Naive thymus-derived CD4-positive, alpha-beta T cell (primary cell): ENCODE results near the gene NHLH1. TPM values are rescaled to one million over a fixed set of nuclear protein-coding genes. Genes with fewer than 3 reads are reported as not detected.
A peak's percentile ranks its signal among the peaks of the same experiment; 100 is the strongest.

Experiments
- ATAC-seq: fragments of 150-1000 bp; cut with Tn5 transposase; 2 replicates; pipeline ENCODE4 v1.10.0; 2021; ENCODE audit warnings: mild to moderate bottlenecking, moderate library complexity
- CTCF ChIA-PET: fragments of 350-600 bp; sonication (Branson Sonifier 250); formaldehyde crosslinking; loops from one replicate; lab custom pipeline; 2021; ENCODE audit warnings: antibody characterized with exemption; lab: Charles Lee
- POLR2A ChIA-PET: fragments of 350-600 bp; sonication (Branson Sonifier 250); formaldehyde crosslinking; loops from one replicate; lab custom pipeline; 2021; ENCODE audit warnings: antibody characterized with exemption, inconsistent platforms; lab: Charles Lee
- DNase-seq, 9 donors: peaks; one replicate each; pipeline versions ENCODE4 v3.0.0 to v3.0.0-alpha.2; 2020 to 2022; ENCODE audit warnings: mixed read lengths in 1 of 9
- H3K27ac ChIP-seq: one replicate; pipeline ENCODE4 v1.7.0; 2013; ENCODE audit warnings: mild to moderate bottlenecking, low read depth, low read length, moderate library complexity
- H3K27me3 ChIP-seq, 2 donors: one replicate each; pipeline ENCODE4 v1.7.0; 2013; ENCODE audit warnings: low read length in 2 of 2, mild to moderate bottlenecking in 2 of 2, moderate library complexity in 2 of 2; ENCODE audit not compliant: control insufficient read depth in 2 of 2, insufficient read depth in 2 of 2
- H3K36me3 ChIP-seq, 3 experiments: 1 replicate in 2 of 3; 2 replicates in 1 of 3; pipeline ENCODE4 v1.7.0; 2013; ENCODE audit warnings: low read length in 3 of 3, mild to moderate bottlenecking in 3 of 3, moderate library complexity in 1 of 3; ENCODE audit not compliant: insufficient read depth in 3 of 3, control insufficient read depth in 2 of 3
- H3K4me1 ChIP-seq, 2 donors: one replicate each; pipeline ENCODE4 v1.7.0; 2013; ENCODE audit warnings: low read length in 2 of 2, mild to moderate bottlenecking in 2 of 2, moderate library complexity in 1 of 2; ENCODE audit not compliant: control insufficient read depth in 2 of 2, insufficient read depth in 2 of 2
- H3K4me3 ChIP-seq: 2 replicates; pipeline ENCODE4 v1.7.0; 2013; ENCODE audit warnings: mild to moderate bottlenecking, low read length
- H3K9me3 ChIP-seq, 3 experiments: 1 replicate in 2 of 3; 2 replicates in 1 of 3; pipeline ENCODE4 v1.7.0; 2013; ENCODE audit warnings: low read length in 3 of 3; ENCODE audit not compliant: control insufficient read depth in 2 of 3
- H3K27ac Mint-ChIP-seq, 9 donors: one replicate each; pipeline ENCODE4 v1.8.0; 2020 to 2022; ENCODE audit warnings: mixed read lengths in 9 of 9, mild to moderate bottlenecking in 8 of 9, moderate library complexity in 5 of 9, inconsistent platforms in 2 of 9
- H3K27me3 Mint-ChIP-seq, 5 donors: one replicate each; pipeline ENCODE4 v1.8.0; 2021 to 2022; ENCODE audit warnings: mixed read lengths in 5 of 5, mild to moderate bottlenecking in 1 of 5
- H3K36me3 Mint-ChIP-seq, 5 donors: one replicate each; pipeline ENCODE4 v1.8.0; 2020 to 2022; ENCODE audit warnings: mixed read lengths in 5 of 5, mild to moderate bottlenecking in 3 of 5, inconsistent platforms in 1 of 5
- H3K4me1 Mint-ChIP-seq, 7 donors: one replicate each; pipeline ENCODE4 v1.8.0; 2020 to 2022; ENCODE audit warnings: mixed read lengths in 7 of 7, mild to moderate bottlenecking in 3 of 7, inconsistent platforms in 1 of 7
- H3K4me3 Mint-ChIP-seq, 10 donors: one replicate each; pipeline ENCODE4 v1.8.0; 2020 to 2022; ENCODE audit warnings: mild to moderate bottlenecking in 10 of 10, mixed read lengths in 10 of 10, moderate library complexity in 6 of 10, inconsistent platforms in 2 of 10
- H3K9me3 Mint-ChIP-seq, 11 donors: one replicate each; pipeline ENCODE4 v1.8.0; 2020 to 2022; ENCODE audit warnings: mixed read lengths in 11 of 11, mild to moderate bottlenecking in 4 of 11, inconsistent platforms in 1 of 11, moderate library complexity in 1 of 11
- intact Hi-C, 2 donors: fragments of 100-400 bp; cut with micrococcal nuclease; formaldehyde crosslinking; loops; one replicate each; pipeline ENCODE4 v1.15.1; 2023
- polyA plus RNA-seq, 2 donors: library from polyadenylated mRNA; unstranded; fragments of 300-500 nt; fragmentation: Illumina TruSeq; gene quantifications; one replicate each; pipeline ENCODE4 v1.2.3, GENCODE V29; 2021
- total RNA-seq, 6 experiments: library from RNA in 5 of 6; stranded (reverse) in 5 of 6; gene quantifications; 1 replicate in 5 of 6; 2 replicates in 1 of 6; pipeline ENCODE4 v1.2.3 and lab custom pipeline; 2021 to 2026

The NHLH1 gene
- total and polyA plus RNA-seq, 7 experiments from 2014 or later = 0.11 to 0.58 (median 0.42) TPM; not detected in 2

DNA sequence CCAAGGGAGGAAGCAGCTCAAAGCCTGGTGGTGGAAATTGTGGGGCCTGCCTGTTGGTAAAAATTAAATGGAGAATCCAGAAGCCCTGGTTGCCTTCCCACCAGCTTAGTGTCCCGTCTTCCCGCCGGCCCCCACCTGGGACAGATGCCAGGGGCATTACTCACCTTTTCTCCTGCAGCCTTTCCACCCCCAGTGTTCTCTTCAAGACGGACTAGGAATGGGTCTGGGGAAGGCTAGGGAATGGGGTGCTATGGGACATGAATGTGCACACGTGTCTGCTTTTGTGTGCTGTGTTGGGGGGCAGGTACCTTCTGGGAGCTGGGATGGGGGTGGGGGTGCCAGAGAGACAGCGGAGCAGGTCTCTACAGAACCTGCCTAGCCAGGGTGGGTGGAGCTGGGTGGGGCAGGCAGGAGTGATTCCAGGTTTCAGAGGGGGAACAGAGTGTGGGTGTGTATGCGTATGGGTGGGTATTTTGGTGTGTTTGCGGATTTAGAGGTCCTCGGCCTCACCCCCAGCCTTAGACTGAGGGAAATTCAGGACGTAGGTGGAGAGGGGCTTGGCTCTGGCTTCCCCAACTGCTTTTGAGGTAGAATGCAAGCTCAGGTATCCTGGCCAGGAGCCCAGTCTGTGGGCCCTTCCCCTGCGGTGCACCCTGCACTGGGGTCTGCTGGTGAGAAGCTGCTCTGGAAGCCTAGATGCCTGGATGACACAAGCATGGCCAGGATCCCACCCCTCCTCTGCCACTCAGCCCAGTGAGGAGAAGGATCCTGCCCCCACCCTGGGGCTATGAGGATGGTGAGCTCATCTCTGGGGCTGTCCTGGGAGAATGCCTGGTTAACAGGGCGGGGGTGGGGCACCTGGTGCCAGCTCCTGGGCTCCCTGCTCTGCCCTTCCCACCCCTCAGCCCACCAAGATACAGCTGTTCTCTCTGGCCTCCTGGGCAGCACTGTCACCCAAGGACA, 41.2 kb downstream of the NHLH1 start:
- ChIA-PET CTCF (interaction anchor here (0.6 kb wide), 1 partner anchor 307 kb away, joined by 3 read pairs; no protein-coding TSS in a partner anchor), POLR2A (interaction anchor here (1.2 kb wide), 1 partner anchor 16 kb away, joined by 3 read pairs; no protein-coding TSS in a partner anchor)
- Mint-ChIP-seq H3K9me3 (no peaks in the 10 kb centered on the region), H3K4me1 (peaks cover 0 to 2% (median 0%) of the 10 kb centered on the region in 7 donors), H3K36me3 (no peaks in the 10 kb centered on the region), H3K27ac (no peak overlapping the region), H3K4me3 (no peak overlapping the region), H3K27me3 (peaks cover 0 to 21% (median 0%) of the 10 kb centered on the region in 5 donors)
- H3K4me1 ChIP-seq = no peaks in the 10 kb centered on the region
- no peak overlapping the region for H3K27ac ChIP-seq
- H3K27me3 ChIP-seq = no peaks in the 10 kb centered on the region
- no peaks in the 10 kb centered on the region for H3K9me3 ChIP-seq
- intact Hi-C loops = no loop called here
- no peak overlapping the region for H3K4me3 ChIP-seq
- no peaks in the 10 kb centered on the region for H3K36me3 ChIP-seq
- ATAC-seq (no peak), DNase-seq (no peak)

DNA sequence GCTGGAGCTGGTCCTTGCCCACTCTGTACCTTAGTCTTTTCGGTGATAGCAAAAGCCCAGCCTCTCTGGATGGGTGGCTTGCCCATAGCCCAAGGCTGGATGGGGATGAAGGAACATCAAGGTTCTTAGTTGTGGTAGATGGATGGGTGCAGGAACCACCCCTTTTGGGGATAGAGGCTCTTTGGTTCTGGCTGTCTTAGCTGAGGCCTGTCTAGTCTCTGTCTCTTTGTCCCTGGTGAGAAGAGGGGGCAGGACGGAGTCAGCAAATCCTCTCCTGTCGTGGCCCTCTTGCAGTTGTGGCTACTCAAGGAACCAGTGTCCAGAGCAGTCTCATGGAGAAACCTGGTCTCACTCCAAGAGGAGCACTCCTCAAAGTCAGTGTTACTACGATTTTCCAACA, 42.0 kb downstream of the NHLH1 start:
- ATAC-seq (no peak), DNase-seq (no peak)
- Histone ChIP-seq H3K36me3 (no peaks in the 10 kb centered on the region), H3K27ac (no peak overlapping the region), H3K27me3 (no peaks in the 10 kb centered on the region), H3K4me1 (no peaks in the 10 kb centered on the region), H3K4me3 (no peak overlapping the region), H3K9me3 (no peaks in the 10 kb centered on the region)
- Mint-ChIP-seq H3K4me3 (no peak overlapping the region), H3K4me1 (peaks cover 0 to 2% (median 0%) of the 10 kb centered on the region in 7 donors), H3K27ac (no peak overlapping the region), H3K9me3 (no peaks in the 10 kb centered on the region), H3K27me3 (peaks cover 0 to 19% (median 0%) of the 10 kb centered on the region in 5 donors), H3K36me3 (no peaks in the 10 kb centered on the region)
- ChIA-PET POLR2A (no interaction called here), CTCF (interaction anchor here (0.6 kb wide), 1 partner anchor 308 kb away, joined by 3 read pairs; no protein-coding TSS in a partner anchor)
- intact Hi-C loops = no loop called here

DNA sequence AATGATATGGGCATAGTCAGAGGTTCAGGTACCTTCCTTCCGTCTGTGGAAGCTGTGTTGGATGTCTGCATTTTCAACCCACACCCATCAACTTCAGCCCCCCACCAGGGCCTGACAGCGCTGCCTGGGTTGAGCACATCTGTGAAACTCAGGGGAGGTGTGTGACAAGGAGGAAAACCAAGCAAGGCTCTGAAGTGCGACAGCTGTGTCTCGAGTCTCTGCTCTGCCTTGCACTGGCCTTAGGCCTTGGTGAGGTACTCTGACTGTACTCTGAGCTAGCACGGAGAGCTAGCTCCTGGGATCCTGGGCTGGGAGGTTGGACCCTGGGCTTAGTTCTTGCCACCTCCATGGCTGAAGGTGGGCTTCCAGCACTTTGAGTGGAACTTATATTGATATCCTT, 42.6 kb downstream of the NHLH1 start:
- ChIA-PET CTCF (interaction anchor here (0.8 kb wide), 1 partner anchor 542 kb away, joined by 3 read pairs; no protein-coding TSS in a partner anchor), POLR2A (no interaction called here)
- H3K4me1 Mint-ChIP-seq = peaks cover 0 to 2% (median 0%) of the 10 kb centered on the region in 7 donors
- Histone ChIP-seq H3K27me3 (no peaks in the 10 kb centered on the region), H3K4me1 (no peaks in the 10 kb centered on the region), H3K4me3 (no peak overlapping the region), H3K27ac (no peak overlapping the region), H3K36me3 (no peaks in the 10 kb centered on the region), H3K9me3 (no peaks in the 10 kb centered on the region)
- no peaks in the 10 kb centered on the region for H3K9me3 Mint-ChIP-seq
- H3K27ac Mint-ChIP-seq = no peak overlapping the region
- peaks cover 0 to 16% (median 0%) of the 10 kb centered on the region in 5 donors for H3K27me3 Mint-ChIP-seq
- intact Hi-C loops = no loop called here
- no peak for DNase-seq
- no peak for ATAC-seq
- no peak overlapping the region for H3K4me3 Mint-ChIP-seq
- no peaks in the 10 kb centered on the region for H3K36me3 Mint-ChIP-seq

DNA sequence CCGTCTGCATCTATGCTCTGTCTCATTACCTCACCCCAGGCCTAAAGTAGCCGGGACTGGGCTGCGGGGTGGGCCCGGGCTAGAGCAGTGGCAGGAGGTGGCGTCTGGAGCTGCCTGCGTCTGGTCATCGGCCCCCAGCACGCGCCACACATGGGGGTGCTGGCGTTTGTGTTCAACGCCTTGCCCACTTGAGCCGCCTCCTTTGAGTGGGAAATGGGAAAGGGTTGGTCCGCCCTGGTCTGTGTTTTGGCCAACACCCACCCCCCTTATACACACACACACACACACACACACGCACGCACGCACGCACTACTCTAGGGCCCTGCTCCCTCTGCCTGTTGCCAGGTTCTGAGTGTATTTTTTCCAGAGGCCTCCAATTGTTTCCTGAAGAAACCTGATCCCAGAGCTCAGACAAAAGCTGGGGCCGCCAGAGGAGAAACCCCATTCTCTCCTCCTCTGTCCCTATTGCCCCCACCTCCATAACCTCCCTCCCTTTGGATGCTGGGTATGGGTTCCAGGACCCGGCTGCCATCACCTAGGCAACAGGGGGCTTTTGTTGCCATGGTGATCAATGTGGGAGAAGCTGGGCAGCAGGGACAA, 43.6 kb downstream of the NHLH1 start:
- peaks cover 0 to 2% (median 0%) of the 10 kb centered on the region in 7 donors for H3K4me1 Mint-ChIP-seq
- H3K9me3 Mint-ChIP-seq = no peaks in the 10 kb centered on the region
- no peak overlapping the region for H3K27ac Mint-ChIP-seq
- H3K9me3 ChIP-seq = no peaks in the 10 kb centered on the region
- intact Hi-C loops = no loop called here
- POLR2A ChIA-PET = no interaction called here
- DNase-seq (no peak), ATAC-seq (no peak)
- H3K27ac ChIP-seq = no peak overlapping the region
- no peak overlapping the region for H3K4me3 Mint-ChIP-seq
- H3K36me3 ChIP-seq = no peaks in the 10 kb centered on the region
- H3K27me3 Mint-ChIP-seq = peaks cover 0 to 15% (median 0%) of the 10 kb centered on the region in 5 donors
- no peaks in the 10 kb centered on the region for H3K36me3 Mint-ChIP-seq
- no peaks in the 10 kb centered on the region for H3K27me3 ChIP-seq
- CTCF ChIA-PET = no interaction called here
- no peak overlapping the region for H3K4me3 ChIP-seq
- no peaks in the 10 kb centered on the region for H3K4me1 ChIP-seq

DNA sequence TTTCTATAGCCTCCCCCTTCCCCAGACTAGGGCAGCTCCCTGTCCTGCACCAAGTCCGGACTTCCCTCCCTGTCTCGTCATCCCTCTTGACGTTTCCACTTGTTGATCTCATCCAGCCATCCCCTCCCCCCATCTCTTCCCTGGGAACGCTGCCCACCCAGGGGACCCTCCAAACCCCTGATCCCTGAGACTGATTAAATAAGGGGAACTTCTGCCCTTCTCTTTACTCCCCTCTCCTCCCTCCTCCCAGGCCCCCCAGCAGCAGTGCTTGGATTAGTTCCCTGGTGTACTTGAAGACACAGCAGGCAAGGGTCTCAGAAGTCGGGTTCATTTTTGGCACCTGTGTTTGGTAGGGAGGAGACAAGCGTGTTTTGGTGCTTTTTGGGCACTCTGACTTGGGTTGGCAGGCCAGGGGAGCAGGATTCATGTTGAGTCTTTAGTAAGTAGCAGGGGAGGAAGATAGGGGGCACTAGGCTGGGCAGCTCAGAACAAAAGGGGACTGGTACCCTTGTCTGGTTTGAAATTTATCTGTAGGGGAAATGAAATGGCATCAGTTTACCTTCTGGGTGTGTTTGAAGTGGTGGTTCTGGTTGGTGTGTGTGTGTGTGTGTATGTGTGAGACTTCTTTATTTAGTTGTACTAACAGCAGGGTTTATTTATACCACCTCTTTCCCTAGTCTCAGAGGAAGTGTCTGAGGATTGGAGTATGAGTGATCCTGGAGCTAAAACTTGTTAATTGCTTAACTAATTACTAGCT, 44.6 kb downstream of the NHLH1 start:
- H3K27me3 ChIP-seq = no peaks in the 10 kb centered on the region
- H3K36me3 Mint-ChIP-seq = no peaks in the 10 kb centered on the region
- no peak overlapping the region for H3K4me3 ChIP-seq
- H3K4me3 Mint-ChIP-seq = no peak overlapping the region
- ChIA-PET POLR2A (no interaction called here), CTCF (no interaction called here)
- no peaks in the 10 kb centered on the region for H3K36me3 ChIP-seq
- intact Hi-C loops = no loop called here
- H3K4me1 ChIP-seq = no peaks in the 10 kb centered on the region
- H3K9me3 ChIP-seq = no peaks in the 10 kb centered on the region
- peaks cover 0 to 15% (median 0%) of the 10 kb centered on the region in 5 donors for H3K27me3 Mint-ChIP-seq
- no peak overlapping the region for H3K27ac ChIP-seq
- peak overlapping the region in 2 of 9 donors; percentile 1 to 30 for H3K27ac Mint-ChIP-seq
- H3K9me3 Mint-ChIP-seq = no peaks in the 10 kb centered on the region
- DNase-seq (no peak), ATAC-seq (no peak)
- peaks cover 0 to 2% (median 0%) of the 10 kb centered on the region in 7 donors for H3K4me1 Mint-ChIP-seq

DNA sequence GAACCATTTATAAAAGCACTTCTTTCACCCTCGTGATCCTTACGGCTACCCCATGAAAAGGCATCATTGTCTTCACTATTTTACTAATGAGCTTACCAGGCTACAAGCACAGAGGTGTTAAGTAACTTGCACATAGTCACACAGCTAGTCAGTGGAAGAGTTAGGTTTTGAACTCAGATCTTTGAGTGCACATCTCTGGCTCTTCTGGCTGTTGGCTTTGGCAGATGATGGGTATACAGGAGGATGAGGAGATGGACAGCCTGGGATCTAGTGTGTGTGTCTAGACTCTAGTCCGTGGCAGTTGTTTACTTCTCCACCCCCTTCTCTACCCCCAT, 45.1 kb downstream of the NHLH1 start:
- no peaks in the 10 kb centered on the region for H3K36me3 ChIP-seq
- H3K4me1 Mint-ChIP-seq = peaks cover 0 to 2% (median 0%) of the 10 kb centered on the region in 7 donors
- peaks cover 0 to 15% (median 0%) of the 10 kb centered on the region in 5 donors for H3K27me3 Mint-ChIP-seq

More for the DNA sequence above, 45.1 kb downstream of the NHLH1 start:
- Mint-ChIP-seq H3K27ac (peak overlapping the region in 1 of 9 donors; percentile 1), H3K9me3 (no peaks in the 10 kb centered on the region), H3K36me3 (no peaks in the 10 kb centered on the region), H3K4me3 (no peak overlapping the region)
- no peak for DNase-seq
- no peak overlapping the region for H3K27ac ChIP-seq
- H3K4me1 ChIP-seq = no peaks in the 10 kb centered on the region
- intact Hi-C loops = no loop called here
- ChIA-PET CTCF (no interaction called here), POLR2A (no interaction called here)
- ATAC-seq = no peak
- no peak overlapping the region for H3K4me3 ChIP-seq
- no peaks in the 10 kb centered on the region for H3K27me3 ChIP-seq
- no peaks in the 10 kb centered on the region for H3K9me3 ChIP-seq
